Endothelial cell of umbilical vein (primary cell): ENCODE measurements around the gene SMC4. TPM values are rescaled to one million over a fixed set of nuclear protein-coding genes. Genes with fewer than 3 reads are reported as not detected.

Experiments
- BruUV-seq: library from RNA; stranded (reverse); fragments of 400-500 nt; replicated peaks from 2 replicates; lab custom pipeline; 2021; lab: Mats Ljungman, UMichigan
- CTCF ChIA-PET: fragments of 300-600, 350-600 bp; sonication (Branson Sonifier 250); formaldehyde crosslinking; loops from one replicate; lab custom pipeline; 2021; ENCODE audit warnings: antibody characterized with exemption, inconsistent platforms; lab: Charles Lee
- POLR2A ChIA-PET: fragments of 300-600, 350-600 bp; sonication (Branson Sonifier 250); formaldehyde crosslinking; loops from one replicate; lab custom pipeline; 2021; ENCODE audit warnings: antibody characterized with exemption, inconsistent platforms; lab: Charles Lee
- DNase-seq: peaks from one replicate; pipeline ENCODE4 v3.0.0-alpha.2; 2011; ENCODE audit warnings: low read depth, low spot score
- FAIRE-seq: peaks from 2 replicates; lab custom pipeline; 2011; peaks lifted over from hg19 to GRCh38; lab: Jason Lieb, UNC
- H2AFZ ChIP-seq: 2 replicates; pipeline ENCODE4 v1.6.0; 2012; ENCODE audit warnings: low read depth, low read length, control low read depth, inconsistent platforms
- H3K27ac ChIP-seq: 2 replicates; pipeline ENCODE4 v1.5.1; 2011; ENCODE audit warnings: low read depth, mild to moderate bottlenecking, control low read depth, low read length, moderate library complexity; ENCODE audit not compliant: insufficient read depth
- H3K27me3 ChIP-seq, 2 experiments: 2 replicates each; pipeline versions ENCODE4 v1.6.0 to v1.6.1; 2011; ENCODE audit warnings: low read length in 2 of 2, mixed read lengths in 1 of 2; ENCODE audit not compliant: control insufficient read depth in 2 of 2, insufficient read depth in 2 of 2
- H3K36me3 ChIP-seq, 2 experiments: 2 replicates in 1 of 2; 3 replicates in 1 of 2; pipeline ENCODE4 v1.5.1; 2011; ENCODE audit warnings: low read length in 2 of 2, mild to moderate bottlenecking in 1 of 2, moderate library complexity in 1 of 2; ENCODE audit not compliant: control insufficient read depth in 2 of 2, insufficient read depth in 2 of 2; ENCODE audit errors: extremely low read depth in 1 of 2
- H3K4me1 ChIP-seq: 3 replicates; pipeline ENCODE4 v1.5.1; 2011; ENCODE audit warnings: mild to moderate bottlenecking, low read length; ENCODE audit not compliant: control insufficient read depth, insufficient read depth; ENCODE audit errors: extremely low read depth
- H3K4me2 ChIP-seq: 2 replicates; pipeline ENCODE4 v1.6.1; 2011; ENCODE audit warnings: low read length, control low read depth, mixed read lengths; ENCODE audit not compliant: insufficient read depth
- H3K4me3 ChIP-seq, 3 experiments: fragments of 200-600 bp in 1 of 3; sonication (generic), shearing (Covaris generic) in 1 of 3; replicated peaks in 1 of 3; 2 replicates each; pipeline ENCODE4 v1.5.1; 2011 to 2016; ENCODE audit warnings: control low read depth in 3 of 3, low read length in 3 of 3, mild to moderate bottlenecking in 2 of 3, inconsistent platforms in 1 of 3, low read depth in 1 of 3, moderate library complexity in 1 of 3; ENCODE audit not compliant: insufficient read depth in 1 of 3
- H3K79me2 ChIP-seq: 2 replicates; pipeline ENCODE4 v1.6.0; 2012; ENCODE audit warnings: low read length, inconsistent platforms; ENCODE audit not compliant: control insufficient read depth, insufficient read depth
- H3K9ac ChIP-seq: replicated peaks from 2 replicates; pipeline ENCODE3; 2011; ENCODE audit warnings: low read length, control low read depth; ENCODE audit not compliant: insufficient read depth; ENCODE audit errors: extremely low read depth
- H3K9me1 ChIP-seq: replicated peaks from 3 replicates; pipeline ENCODE4 v1.6.0; 2011; ENCODE audit warnings: mild to moderate bottlenecking, low read length; ENCODE audit not compliant: control insufficient read depth, insufficient read depth; ENCODE audit errors: extremely low read depth
- H3K9me3 ChIP-seq: replicated peaks from 2 replicates; pipeline ENCODE4 v1.5.1; 2012; ENCODE audit warnings: low read length, inconsistent platforms; ENCODE audit not compliant: control insufficient read depth, insufficient read depth
- H4K20me1 ChIP-seq: replicated peaks from 2 replicates; pipeline ENCODE3; 2011; ENCODE audit warnings: mild to moderate bottlenecking, low read length; ENCODE audit not compliant: control insufficient read depth, insufficient read depth; ENCODE audit errors: extremely low read depth
- EZH2 ChIP-seq: IDR thresholded peaks from 2 replicates; pipeline ENCODE4 v1.6.1; 2012; ENCODE audit warnings: borderline replicate concordance, low read depth, mild to moderate bottlenecking, moderate library complexity, low read length, inconsistent platforms; ENCODE audit not compliant: severe bottlenecking
- FOS ChIP-seq: IDR thresholded peaks from 2 replicates; pipeline ENCODE4 v1.6.1; 2011; ENCODE audit warnings: mild to moderate bottlenecking, low read length, moderate library complexity, borderline replicate concordance; ENCODE audit not compliant: insufficient read depth
- GATA2 ChIP-seq: IDR thresholded peaks from 2 replicates; pipeline ENCODE4 v1.7.0; 2011; ENCODE audit warnings: low read depth, mild to moderate bottlenecking, moderate library complexity, mixed read lengths, low read length; ENCODE audit not compliant: insufficient read length, insufficient read depth
- JUN ChIP-seq: IDR thresholded peaks from 2 replicates; pipeline ENCODE4 v1.6.1; 2011; ENCODE audit warnings: borderline replicate concordance, low read depth; ENCODE audit not compliant: insufficient read length, insufficient read depth
- MYC ChIP-seq: IDR thresholded peaks from one replicate; pipeline ENCODE4 v1.6.1; 2011; ENCODE audit warnings: mild to moderate bottlenecking, low read depth, low read length
- POLR2A ChIP-seq: IDR thresholded peaks from 2 replicates; pipeline ENCODE4 v1.6.1; 2012; ENCODE audit warnings: low read depth, mild to moderate bottlenecking, control low read depth, low read length
- POLR2AphosphoS5 ChIP-seq: IDR thresholded peaks from 2 replicates; pipeline ENCODE4 v1.6.1; 2012; ENCODE audit warnings: low read depth, mild to moderate bottlenecking, control low read depth, low read length, moderate library complexity; ENCODE audit not compliant: insufficient read depth
- dilution Hi-C: fragments of 300-500 bp; cut with MboI; formaldehyde crosslinking; loops from one replicate; pipeline ENCODE4 v1.15.0; 2019; ENCODE audit warnings: low sequenced_read_pairs; ENCODE audit not compliant: extremely low pct_ligation_motif_present
- intact Hi-C: fragments of 100-400 bp; cut with micrococcal nuclease; formaldehyde crosslinking; loops from one replicate; pipeline ENCODE4 v1.10.0; 2022
- polyA plus RNA-seq, 4 experiments: library from polyadenylated mRNA; depleted of rRNA in 3 of 4; stranded (reverse) in 3 of 4; unstranded in 1 of 4; fragments of >200 nt; gene quantifications; 2 replicates each; pipeline versions ENCODE4 v1.2.1 to v1.2.3, GENCODE V29; 2011 to 2012; ENCODE audit warnings: missing spikeins in 1 of 4
- total RNA-seq: library from RNA; stranded (reverse); gene quantifications from 2 replicates; pipeline ENCODE4 v1.2.3, GENCODE V29; 2021
- TF ChIP-seq, protein P1 (sequence below): IDR thresholded peaks from 2 replicates; pipeline ENCODE4 v1.6.1; 2011; ENCODE audit not compliant: insufficient read depth, insufficient read length
- TF ChIP-seq, protein P2 (sequence below), 2 donors: IDR thresholded peaks; 1 replicate in 1 of 2; 2 replicates in 1 of 2; pipeline ENCODE4 v1.5.1; 2011; ENCODE audit warnings: low read length in 2 of 2, mild to moderate bottlenecking in 2 of 2, moderate library complexity in 2 of 2, control low read depth in 1 of 2, inconsistent platforms in 1 of 2, low read depth in 1 of 2; ENCODE audit not compliant: insufficient read depth in 1 of 2; ENCODE audit errors: extremely low read depth in 1 of 2

SMC4 gene
- total and polyA plus RNA-seq, 2 donors (not counting 3 experiments of a cell fraction or from before 2014, with no cell fraction given): 32.1 to 153 TPM

DNA sequence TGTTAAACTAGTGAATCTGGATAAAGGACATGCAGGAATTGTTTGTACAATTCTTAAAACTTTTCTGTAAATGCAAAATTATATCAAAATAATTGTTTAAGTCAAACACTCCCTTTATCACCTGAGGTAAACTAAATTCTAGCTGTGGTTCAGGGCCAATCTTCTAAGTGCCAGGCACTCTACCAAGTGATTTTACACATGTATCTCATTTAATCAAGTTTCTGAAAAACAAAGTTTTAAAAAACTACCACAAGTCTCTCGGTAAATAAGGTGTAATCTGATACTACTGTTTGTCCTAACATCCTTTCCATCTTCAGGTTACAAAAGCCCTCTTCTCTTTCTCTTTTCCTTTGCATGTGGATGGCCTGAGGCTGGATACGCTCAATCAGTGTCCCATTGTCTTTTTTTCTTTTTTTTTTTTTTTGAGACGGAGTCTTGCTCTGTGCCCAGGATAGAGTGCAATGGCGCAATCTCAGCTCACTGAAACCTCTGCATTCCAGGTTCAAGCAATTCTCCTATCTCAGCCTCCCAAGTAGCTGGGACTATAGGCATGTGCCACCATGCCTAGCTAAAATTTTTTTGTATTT is 19.7 kb upstream of the SMC4 start:
- no peak for DNase-seq
- FAIRE-seq: no peak
- H3K27me3 ChIP-seq: no peaks in the 10 kb centered on the region
- no peaks in the 10 kb centered on the region for H3K9me1 ChIP-seq
- no peaks in the 10 kb centered on the region for H3K79me2 ChIP-seq
- TF ChIP-seq FOS (no peak), MYC (no peak), EZH2 (no peak), POLR2A (no peak), GATA2 (no peak), POLR2AphosphoS5 (no peak), JUN (no peak)
- TF ChIP-seq, protein P1, sequence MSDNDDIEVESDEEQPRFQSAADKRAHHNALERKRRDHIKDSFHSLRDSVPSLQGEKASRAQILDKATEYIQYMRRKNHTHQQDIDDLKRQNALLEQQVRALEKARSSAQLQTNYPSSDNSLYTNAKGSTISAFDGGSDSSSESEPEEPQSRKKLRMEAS: no peak
- TF ChIP-seq, protein P2, sequence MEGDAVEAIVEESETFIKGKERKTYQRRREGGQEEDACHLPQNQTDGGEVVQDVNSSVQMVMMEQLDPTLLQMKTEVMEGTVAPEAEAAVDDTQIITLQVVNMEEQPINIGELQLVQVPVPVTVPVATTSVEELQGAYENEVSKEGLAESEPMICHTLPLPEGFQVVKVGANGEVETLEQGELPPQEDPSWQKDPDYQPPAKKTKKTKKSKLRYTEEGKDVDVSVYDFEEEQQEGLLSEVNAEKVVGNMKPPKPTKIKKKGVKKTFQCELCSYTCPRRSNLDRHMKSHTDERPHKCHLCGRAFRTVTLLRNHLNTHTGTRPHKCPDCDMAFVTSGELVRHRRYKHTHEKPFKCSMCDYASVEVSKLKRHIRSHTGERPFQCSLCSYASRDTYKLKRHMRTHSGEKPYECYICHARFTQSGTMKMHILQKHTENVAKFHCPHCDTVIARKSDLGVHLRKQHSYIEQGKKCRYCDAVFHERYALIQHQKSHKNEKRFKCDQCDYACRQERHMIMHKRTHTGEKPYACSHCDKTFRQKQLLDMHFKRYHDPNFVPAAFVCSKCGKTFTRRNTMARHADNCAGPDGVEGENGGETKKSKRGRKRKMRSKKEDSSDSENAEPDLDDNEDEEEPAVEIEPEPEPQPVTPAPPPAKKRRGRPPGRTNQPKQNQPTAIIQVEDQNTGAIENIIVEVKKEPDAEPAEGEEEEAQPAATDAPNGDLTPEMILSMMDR (IDR thresholded peaks at IDR 0.05; ENCODE audit: extremely low read depth in 1 of 2, insufficient read depth in 1 of 2, low read depth in 1 of 2, low read length in 2 of 2): no peak
- dilution Hi-C loops: no loop called here
- H3K9ac ChIP-seq: no peak overlapping the region
- H3K4me1 ChIP-seq: no peaks in the 10 kb centered on the region
- BruUV-seq: no TSS peak
- H2AFZ ChIP-seq: no peak overlapping the region
- no peak overlapping the region for H3K4me2 ChIP-seq
- H3K36me3 ChIP-seq: peaks cover 0 to 2% of the 10 kb centered on the region in 2 experiments
- H3K9me3 ChIP-seq: no peaks in the 10 kb centered on the region
- H4K20me1 ChIP-seq: no peaks in the 10 kb centered on the region
- no peak overlapping the region for H3K4me3 ChIP-seq
- intact Hi-C loops: no loop called here
- no peak overlapping the region for H3K27ac ChIP-seq
- POLR2A ChIA-PET: no interaction called here
- CTCF ChIA-PET: no interaction called here
